OCI-LY1 (cell line): ENCODE results near the gene NPSR1.

Source experiments
- H2AFZ ChIP-seq: fragments of 200-600 bp; sonication (generic), shearing (Covaris generic); 2 replicates; pipeline ENCODE4 v1.6.0; 2014; ENCODE audit warnings: antibody characterized with exemption, mild to moderate bottlenecking, low read length
- H3F3A ChIP-seq: fragments of 200-600 bp; sonication (generic), shearing (Covaris generic); 2 replicates; pipeline ENCODE4 v1.6.0; 2014; ENCODE audit warnings: mild to moderate bottlenecking, antibody characterized with exemption, low read length, moderate library complexity; ENCODE audit not compliant: insufficient read depth
- H3K27ac ChIP-seq: fragments of 200-600 bp; sonication (generic); 2 replicates; pipeline ENCODE4 v1.5.1; 2014; ENCODE audit warnings: low read length, mixed run types, mild to moderate bottlenecking, low read depth; ENCODE audit not compliant: poor library complexity, severe bottlenecking
- H3K27me3 ChIP-seq: fragments of 200-600 bp; sonication (generic); 2 replicates; pipeline ENCODE4 v1.6.0; 2014; ENCODE audit warnings: antibody characterized with exemption, mild to moderate bottlenecking, low read length, moderate library complexity; ENCODE audit not compliant: insufficient read depth
- H3K36me3 ChIP-seq: fragments of 200-600 bp; sonication (generic); 2 replicates; pipeline ENCODE4 v1.6.1; 2014; ENCODE audit warnings: mild to moderate bottlenecking, antibody characterized with exemption, low read length, moderate library complexity, mixed read lengths; ENCODE audit not compliant: insufficient read depth
- H3K4me1 ChIP-seq: fragments of 200-600 bp; sonication (generic); 2 replicates; pipeline ENCODE4 v1.5.1; 2014; ENCODE audit warnings: mild to moderate bottlenecking, low read length, moderate library complexity; ENCODE audit not compliant: insufficient read depth, severe bottlenecking
- H3K4me2 ChIP-seq: fragments of 200-600 bp; sonication (generic), shearing (Covaris generic); 2 replicates; pipeline ENCODE4 v1.6.1; 2014; ENCODE audit warnings: low read length
- H3K4me3 ChIP-seq: fragments of 200-600 bp; sonication (generic); 2 replicates; pipeline ENCODE4 v1.5.1; 2014; ENCODE audit warnings: low read length, low read depth, mild to moderate bottlenecking, mixed read lengths; ENCODE audit not compliant: poor library complexity, severe bottlenecking
- H3K79me2 ChIP-seq: fragments of 200-600 bp; shearing (Covaris generic); 2 replicates; pipeline ENCODE4 v1.6.1; 2016; ENCODE audit warnings: mixed run types, low read length, mixed read lengths; ENCODE audit not compliant: insufficient read depth
- H3K9ac ChIP-seq: fragments of 200-600 bp; sonication (generic), shearing (Covaris generic); 2 replicates; pipeline ENCODE4 v1.6.1; 2014; ENCODE audit warnings: mild to moderate bottlenecking, low read length, mixed read lengths
- H3K9me2 ChIP-seq: fragments of 200-600 bp; sonication (generic), shearing (Covaris generic); 2 replicates; pipeline ENCODE4 v1.6.1; 2014; ENCODE audit warnings: low read depth, mild to moderate bottlenecking, low read length, mixed read lengths
- H3K9me3 ChIP-seq: fragments of 200-600 bp; shearing (Covaris generic); 2 replicates; pipeline ENCODE4 v1.6.1; 2014; ENCODE audit warnings: low read length, mixed read lengths
- H4K20me1 ChIP-seq: fragments of 200-600 bp; sonication (generic), shearing (Covaris generic); 2 replicates; pipeline ENCODE4 v1.6.0; 2016; ENCODE audit warnings: mild to moderate bottlenecking, low read length; ENCODE audit not compliant: insufficient read depth
- EZH2 ChIP-seq: fragments of 200-600 bp; sonication (generic), shearing (Covaris generic); IDR thresholded peaks from 2 replicates; pipeline ENCODE4 v1.8.0; 2017; ENCODE audit warnings: borderline replicate concordance, mixed run types, mild to moderate bottlenecking, antibody characterized with exemption, low read length, moderate library complexity, mixed read lengths
- TF ChIP-seq, protein P1 (sequence below): fragments of 200-600 bp; sonication (generic), shearing (Covaris generic); IDR thresholded peaks from 2 replicates; pipeline ENCODE4 v1.5.1; 2017; ENCODE audit warnings: mild to moderate bottlenecking, antibody characterized with exemption, low read length, moderate library complexity, mixed read lengths

The NPSR1 gene

DNA sequence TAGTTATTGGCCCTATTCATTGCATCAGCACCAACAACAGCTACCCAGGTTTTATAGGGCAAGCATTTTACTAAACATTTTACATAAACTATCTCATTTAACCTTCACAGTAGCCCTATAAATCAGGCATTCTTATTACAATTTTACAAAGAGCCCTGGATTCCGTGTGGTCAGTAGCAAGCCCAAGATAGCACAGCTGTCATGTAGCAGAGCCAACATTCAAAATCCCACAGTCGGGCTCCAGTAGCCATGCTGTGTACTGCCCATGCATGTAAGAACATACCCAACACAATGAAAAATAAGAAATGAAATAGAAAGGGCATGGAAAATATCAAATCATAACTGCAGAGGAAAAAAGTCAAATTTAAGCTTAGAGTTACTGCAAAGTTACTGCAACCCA is 102.3 kb downstream of the NPSR1 start:
- no peaks in the 10 kb centered on the region for H3K9me3 ChIP-seq
- H3K4me3 ChIP-seq = no peak overlapping the region

DNA sequence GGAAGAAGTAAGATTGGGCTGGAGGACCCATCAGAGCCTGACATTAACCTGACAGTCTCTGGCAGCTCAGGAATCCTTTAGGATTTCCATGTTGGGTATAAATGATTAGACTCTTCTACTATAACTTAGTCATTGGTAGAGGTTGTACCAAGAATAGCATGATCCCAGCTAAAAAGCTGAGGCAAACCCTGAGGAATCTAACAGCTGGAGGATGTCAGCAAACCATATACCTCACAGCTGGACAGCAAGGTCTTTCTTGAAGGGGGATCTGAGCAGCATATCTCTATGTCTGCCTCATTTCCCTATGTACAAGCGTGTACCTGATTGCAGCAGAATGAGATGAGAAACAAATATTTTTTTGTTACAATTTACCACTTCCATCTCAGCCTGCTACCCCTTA is 103.2 kb downstream of the NPSR1 start:
- no peaks in the 10 kb centered on the region for H4K20me1 ChIP-seq
- H3K27ac ChIP-seq = no peak overlapping the region
- no peak overlapping the region for H3K9ac ChIP-seq
- H3K36me3 ChIP-seq = no peaks in the 10 kb centered on the region
- H2AFZ ChIP-seq = no peak overlapping the region
- H3K4me2 ChIP-seq = no peak overlapping the region
- no peak for TF ChIP-seq EZH2
- TF ChIP-seq, protein P1, sequence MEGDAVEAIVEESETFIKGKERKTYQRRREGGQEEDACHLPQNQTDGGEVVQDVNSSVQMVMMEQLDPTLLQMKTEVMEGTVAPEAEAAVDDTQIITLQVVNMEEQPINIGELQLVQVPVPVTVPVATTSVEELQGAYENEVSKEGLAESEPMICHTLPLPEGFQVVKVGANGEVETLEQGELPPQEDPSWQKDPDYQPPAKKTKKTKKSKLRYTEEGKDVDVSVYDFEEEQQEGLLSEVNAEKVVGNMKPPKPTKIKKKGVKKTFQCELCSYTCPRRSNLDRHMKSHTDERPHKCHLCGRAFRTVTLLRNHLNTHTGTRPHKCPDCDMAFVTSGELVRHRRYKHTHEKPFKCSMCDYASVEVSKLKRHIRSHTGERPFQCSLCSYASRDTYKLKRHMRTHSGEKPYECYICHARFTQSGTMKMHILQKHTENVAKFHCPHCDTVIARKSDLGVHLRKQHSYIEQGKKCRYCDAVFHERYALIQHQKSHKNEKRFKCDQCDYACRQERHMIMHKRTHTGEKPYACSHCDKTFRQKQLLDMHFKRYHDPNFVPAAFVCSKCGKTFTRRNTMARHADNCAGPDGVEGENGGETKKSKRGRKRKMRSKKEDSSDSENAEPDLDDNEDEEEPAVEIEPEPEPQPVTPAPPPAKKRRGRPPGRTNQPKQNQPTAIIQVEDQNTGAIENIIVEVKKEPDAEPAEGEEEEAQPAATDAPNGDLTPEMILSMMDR = no peak
- no peaks in the 10 kb centered on the region for H3K9me3 ChIP-seq
- no peaks in the 10 kb centered on the region for H3K79me2 ChIP-seq
- H3K27me3 ChIP-seq = no peaks in the 10 kb centered on the region
- H3F3A ChIP-seq = no peaks in the 10 kb centered on the region
- no peaks in the 10 kb centered on the region for H3K9me2 ChIP-seq
- H3K4me1 ChIP-seq = no peaks in the 10 kb centered on the region
- H3K4me3 ChIP-seq = no peak overlapping the region

More for the DNA sequence above, 102.3 kb downstream of the NPSR1 start:
- Histone ChIP-seq H3K27me3 (no peaks in the 10 kb centered on the region), H3K36me3 (no peaks in the 10 kb centered on the region), H3K79me2 (no peaks in the 10 kb centered on the region), H3K4me2 (no peak overlapping the region), H3K9ac (no peak overlapping the region), H3K9me2 (no peaks in the 10 kb centered on the region), H3K4me1 (no peaks in the 10 kb centered on the region), H4K20me1 (no peaks in the 10 kb centered on the region), H2AFZ (no peak overlapping the region), H3K27ac (no peak overlapping the region), H3F3A (no peaks in the 10 kb centered on the region)
- TF ChIP-seq EZH2 = no peak
- TF ChIP-seq, protein P1 = no peak

DNA sequence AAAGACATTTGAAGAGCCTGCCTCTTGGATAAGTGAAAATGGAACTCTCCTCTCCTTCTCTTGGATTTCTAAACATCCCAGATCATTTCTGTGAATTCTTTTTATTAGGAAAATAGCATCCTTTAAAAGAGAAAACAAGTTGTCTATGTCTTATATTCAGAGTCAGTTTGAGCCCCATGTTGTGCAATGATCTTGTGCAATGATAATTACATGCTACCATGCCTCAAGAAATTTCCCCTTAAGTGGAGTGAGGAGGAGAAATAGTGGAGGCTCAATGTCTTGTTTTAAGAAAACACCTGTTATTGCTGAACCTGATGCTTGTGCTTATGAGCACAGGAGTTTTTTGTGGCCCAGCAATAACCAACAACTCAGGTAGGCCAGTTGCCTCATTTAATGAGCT is 103.6 kb downstream of the NPSR1 start:
- no peaks in the 10 kb centered on the region for H3F3A ChIP-seq
- no peaks in the 10 kb centered on the region for H3K36me3 ChIP-seq
- no peak overlapping the region for H3K9ac ChIP-seq
- no peak overlapping the region for H3K4me2 ChIP-seq
- TF ChIP-seq, protein P1 = no peak
- TF ChIP-seq EZH2 = no peak
- H3K27ac ChIP-seq = no peak overlapping the region
- no peak overlapping the region for H2AFZ ChIP-seq
- H3K9me2 ChIP-seq = no peaks in the 10 kb centered on the region
- no peaks in the 10 kb centered on the region for H4K20me1 ChIP-seq
- H3K9me3 ChIP-seq = no peaks in the 10 kb centered on the region
- no peak overlapping the region for H3K4me3 ChIP-seq
- H3K79me2 ChIP-seq = no peaks in the 10 kb centered on the region
- H3K27me3 ChIP-seq = no peaks in the 10 kb centered on the region
- no peaks in the 10 kb centered on the region for H3K4me1 ChIP-seq
